Measurements from ENCODE around the gene MARCHF3.
"Not testable (repeated sequence)": the region's sequence is repeated elsewhere in the genome, so short reads cannot be mapped to it uniquely, and the experiment has no call there.

The MARCHF3 gene

DNA sequence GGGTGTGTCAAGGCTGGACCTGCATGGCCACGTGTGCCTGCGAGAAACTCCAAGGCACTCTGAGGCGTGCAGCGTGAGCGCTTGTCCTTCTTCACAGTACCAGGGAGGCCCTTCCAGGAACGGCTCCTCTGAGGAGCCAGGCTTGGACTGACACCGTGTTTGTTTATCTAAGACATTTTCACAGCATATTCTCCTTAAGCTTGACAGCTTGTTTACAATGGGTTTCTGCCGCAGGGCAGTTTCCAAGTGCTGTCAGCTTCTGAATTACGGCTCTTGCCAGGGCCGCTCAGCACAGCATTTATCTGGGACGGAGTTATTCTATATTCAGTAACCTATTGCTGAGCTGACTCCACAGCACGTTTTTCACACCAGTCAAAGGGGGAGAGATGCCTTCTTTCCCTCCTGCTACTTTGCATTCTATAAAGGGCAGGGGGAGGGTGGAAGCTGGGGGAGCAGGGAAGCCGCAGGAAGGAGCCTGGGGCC, 155.0 kb downstream of the MARCHF3 start:
- DNase-seq (ENCODE audit: low read depth): no peak

DNA sequence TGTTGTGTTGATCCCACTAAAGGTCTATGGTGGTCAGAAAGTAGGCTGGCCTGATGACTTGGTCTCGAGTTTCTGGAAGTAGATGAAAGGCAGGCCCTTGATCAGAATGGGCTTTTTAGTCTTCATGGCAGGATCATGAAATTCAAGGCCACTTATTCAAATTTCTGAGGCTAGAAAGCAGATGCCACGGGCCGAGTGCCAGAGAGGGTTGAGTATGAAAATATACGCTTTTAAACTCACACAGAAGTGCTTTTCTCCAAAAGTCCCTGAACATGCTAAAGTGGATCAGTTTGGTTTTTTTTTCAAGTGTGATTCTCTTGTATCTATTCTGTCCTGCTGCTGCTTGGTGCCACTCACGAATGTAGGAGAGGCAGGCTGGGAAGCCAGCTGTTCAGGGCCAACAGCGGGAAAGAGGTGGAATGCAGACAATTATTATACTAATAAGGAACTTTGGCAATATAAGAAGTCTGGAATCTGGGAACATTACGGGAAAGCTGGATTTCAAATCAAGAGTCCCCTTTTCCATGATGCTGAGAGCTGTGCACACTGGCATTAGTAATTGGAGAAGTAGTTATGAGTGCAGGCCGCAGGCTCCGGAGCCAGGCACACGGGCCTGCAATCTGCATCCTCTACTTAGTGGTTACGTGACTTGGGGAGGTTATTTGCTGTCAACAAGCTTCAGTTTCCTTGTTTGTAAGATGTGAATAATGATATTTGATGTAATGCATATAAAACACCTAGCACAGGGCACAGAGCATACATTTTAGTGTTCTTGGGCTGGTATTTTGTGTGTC, 157.6 kb downstream of the MARCHF3 start:
- no peak for DNase-seq (ENCODE audit: low read depth)

GRCh38 chr5:126871441-126871840, 158.9 kb downstream of the MARCHF3 start:
- no peak for DNase-seq (ENCODE audit: low read depth)

- no peak for DNase-seq (ENCODE audit: low read depth)
These were observed 161.3 kb downstream of the MARCHF3 start for GRCh38 chr5:126869005-126869451.

GRCh38 chr5:126868338-126869004, 161.9 kb downstream of the MARCHF3 start:
- DNase-seq (ENCODE audit: low read depth): no peak

DNA sequence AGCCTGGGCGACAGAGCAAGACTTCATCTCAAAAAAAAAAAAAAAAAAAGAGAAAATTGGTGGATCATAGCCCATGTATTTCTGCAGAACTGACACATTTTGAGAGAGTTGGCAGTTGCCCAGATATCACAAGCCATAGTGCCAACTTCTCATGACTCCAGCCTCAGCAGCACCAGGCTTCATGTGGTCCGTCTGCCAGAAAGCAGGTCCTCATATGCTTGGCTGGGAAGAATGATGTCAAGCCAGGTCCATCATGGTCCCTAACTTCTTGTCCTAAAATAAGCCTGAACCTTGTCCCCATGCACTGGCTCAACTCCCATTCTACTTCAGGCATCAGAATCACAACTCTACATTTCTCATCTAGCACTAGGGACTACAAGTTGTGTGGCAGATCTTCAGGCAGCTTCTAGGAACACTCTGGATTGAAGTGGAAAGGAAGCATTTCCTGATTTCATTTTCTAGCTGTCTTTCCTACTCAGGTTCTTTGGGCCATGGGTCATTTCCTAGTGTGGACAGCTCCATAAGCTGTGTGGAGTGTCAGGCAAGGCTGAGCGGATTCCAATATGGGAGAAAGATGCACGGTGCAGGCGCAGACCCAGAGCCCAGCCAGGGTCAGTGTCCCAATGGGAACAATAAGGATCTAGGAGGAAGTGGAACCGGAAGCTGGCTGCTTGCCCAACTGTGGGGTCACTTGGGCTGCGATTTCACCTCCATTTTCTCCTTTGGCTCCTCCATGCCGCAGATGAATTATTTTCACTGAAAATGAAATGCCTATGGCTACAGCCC, 163.3 kb downstream of the MARCHF3 start:
- no peak for DNase-seq (ENCODE audit: low read depth)

GRCh38 chr5:126865299-126865698, 165.1 kb downstream of the MARCHF3 start:
- peak; percentile 15 for DNase-seq (ENCODE audit: low read depth)

DNA sequence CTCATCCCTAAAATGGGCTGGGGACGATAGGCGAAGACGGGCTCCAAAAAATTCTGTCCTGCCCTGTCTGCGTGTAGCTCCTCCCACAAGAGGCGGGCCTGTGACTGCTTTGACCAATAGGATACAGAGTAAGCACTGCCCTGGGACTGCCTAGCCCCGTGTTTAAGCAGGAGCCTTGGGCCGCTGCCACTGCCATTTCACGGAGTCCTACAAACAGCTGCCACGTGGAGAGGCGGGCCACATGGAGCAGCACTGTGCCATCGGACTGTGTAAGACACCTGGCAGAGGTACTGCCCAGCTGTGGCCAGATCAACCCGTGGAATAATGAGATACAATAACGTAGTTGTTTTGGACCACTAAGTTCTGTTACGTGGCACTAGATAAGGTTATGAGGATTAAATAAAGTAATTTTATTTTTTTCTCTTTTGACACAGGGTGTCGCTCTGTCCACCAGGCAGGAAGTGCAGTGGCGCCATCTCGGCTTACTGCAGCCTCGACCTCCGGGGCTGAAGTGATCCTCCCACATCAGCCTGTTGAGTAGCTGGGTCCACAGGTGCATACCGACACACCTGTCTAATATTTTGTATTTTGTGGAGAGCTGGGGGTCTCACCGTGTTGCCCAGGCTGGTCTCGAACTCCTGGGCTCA, 166.2 kb downstream of the MARCHF3 start:
- DNase-seq (ENCODE audit: low read depth): no peak

DNA sequence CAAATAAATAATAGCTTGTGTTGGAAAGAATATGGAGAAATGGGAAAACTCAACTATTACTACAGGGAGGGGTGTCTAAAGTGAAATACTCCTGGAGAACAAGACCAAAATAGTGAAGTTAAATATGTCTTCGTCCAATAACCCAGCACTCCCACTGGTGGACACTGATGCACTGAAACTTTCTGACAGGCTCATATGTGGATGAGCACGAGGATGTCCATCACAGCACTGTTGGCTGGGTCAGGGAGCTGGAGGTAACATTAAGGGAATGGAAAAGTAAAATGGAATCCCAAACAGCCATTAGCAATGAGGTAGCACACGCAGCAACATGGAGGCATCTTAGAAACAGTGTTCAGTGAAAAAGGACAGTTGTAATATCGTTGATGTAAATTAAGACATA, 167.0 kb downstream of the MARCHF3 start:
- no peak for DNase-seq (ENCODE audit: low read depth)

GRCh38 chr5:126858441-126858840, 171.9 kb downstream of the MARCHF3 start:
- no peak for DNase-seq (ENCODE audit: low read depth)

DNA sequence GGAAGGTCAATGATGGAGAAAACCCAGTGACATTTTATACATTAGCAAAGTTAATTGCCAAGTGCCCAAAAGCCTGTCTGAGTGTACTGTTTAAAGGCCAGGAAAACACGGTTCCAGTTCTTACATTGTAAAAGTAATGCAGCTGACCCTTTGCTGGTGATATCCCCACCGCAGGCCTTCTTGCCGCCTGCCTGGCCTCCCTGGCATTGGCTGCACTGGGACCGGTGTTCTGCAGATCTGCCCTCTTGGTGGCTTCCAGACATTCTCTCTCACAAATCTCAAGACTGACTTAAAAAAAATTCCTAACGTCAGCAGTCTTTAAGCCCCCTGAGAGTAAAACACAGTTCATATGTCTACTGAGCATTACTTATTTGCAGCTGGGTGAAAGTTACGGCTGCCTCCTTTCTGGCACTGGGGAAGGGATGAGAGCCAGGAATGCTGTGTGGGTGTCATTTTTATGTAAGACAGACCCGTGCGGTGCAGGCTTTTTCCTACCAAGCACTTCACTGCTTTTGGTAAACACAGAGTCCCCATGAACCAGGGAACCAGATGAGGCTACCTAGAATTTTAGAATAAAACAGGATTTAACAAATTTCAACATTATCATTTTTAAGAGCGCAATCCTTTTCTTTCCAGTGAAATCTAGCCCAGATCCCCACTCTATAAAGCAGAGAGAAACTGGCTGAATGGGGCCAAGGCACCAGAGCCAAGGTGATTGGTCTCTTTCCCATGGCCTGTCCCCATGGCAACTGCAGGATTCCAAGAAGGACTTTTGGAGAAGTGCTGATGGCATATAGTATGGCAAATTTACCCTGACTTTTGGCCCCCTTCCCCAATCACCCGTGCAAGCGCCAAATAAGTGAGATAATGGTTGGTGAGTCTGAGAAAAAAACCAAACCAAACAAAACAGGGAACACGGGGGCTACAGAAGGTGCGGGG, 172.6 kb downstream of the MARCHF3 start:
- DNase-seq (ENCODE audit: low read depth): no peak

DNA sequence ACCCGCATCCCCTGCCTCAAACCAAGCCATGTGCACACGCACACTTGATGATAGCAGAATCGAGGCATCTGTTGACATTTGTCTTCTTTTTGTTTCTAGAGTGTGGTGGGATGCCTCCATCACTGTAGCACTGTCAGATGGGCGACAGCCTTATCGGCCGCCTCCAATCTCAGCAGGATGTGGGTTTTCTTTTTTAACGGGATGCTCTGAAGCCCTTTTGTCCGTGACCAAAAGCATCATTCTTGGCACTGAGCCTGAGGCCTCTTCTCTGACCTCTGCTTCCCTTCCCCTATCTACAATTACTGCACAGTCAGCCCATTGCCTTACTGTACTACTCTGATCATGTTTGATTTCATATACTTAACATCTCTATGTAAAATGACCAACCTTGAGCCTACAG, 175.1 kb downstream of the MARCHF3 start:
- DNase-seq (ENCODE audit: low read depth): no peak

DNA sequence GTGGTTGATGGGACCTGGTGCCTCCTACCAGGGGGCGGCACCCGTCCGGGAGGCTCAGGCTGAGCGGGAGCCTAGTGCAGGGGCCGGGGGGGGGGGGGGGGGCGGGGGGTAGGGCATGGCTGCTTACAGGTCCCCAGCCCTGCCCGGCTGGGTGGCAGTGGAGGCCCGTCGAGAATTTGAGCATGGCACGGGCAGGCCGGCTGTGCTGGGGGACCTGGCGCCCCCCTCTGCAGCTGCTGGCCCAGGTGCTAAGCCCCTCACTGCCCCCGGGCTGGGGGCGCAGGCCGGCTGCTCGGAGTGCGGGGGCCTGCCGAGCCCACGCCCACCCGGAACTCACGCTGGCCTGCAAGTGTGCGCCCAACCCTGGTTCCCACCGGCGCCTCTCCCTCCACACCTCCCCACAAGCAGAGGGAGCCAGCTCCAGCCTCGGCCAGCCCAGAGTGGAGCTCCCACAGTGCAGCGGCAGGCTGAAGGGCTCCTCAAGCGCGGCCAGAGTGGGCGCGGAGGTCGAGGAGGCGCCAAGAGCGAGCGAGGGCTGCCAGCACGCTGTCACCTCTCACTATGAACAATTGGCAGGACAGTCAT, 175.7 kb downstream of the MARCHF3 start:
- DNase-seq (ENCODE audit: low read depth): no peak

GRCh38 chr5:126853541-126854307, 176.6 kb downstream of the MARCHF3 start:
- DNase-seq (ENCODE audit: low read depth): not testable (repeated sequence)

DNA sequence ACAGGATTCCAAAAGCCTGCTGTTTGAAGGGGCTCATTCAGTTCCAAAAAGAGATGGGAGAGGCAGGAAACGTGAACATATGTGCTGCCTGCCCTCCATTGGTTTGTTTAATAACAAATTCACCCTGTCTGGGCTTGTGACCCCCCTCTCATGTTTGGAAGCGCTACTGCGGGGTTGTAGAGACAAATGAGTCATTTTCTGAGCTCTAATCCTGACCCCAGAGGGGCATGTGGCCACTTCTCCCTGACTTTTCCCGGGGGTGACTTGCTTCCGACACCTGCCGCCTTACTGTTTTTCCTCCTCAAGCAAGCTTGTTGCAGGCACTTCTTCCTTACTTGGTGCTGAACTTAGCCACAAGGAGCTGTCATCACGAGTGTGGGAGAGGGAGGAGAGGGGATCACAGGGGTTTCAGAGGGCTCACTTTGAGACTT, 177.5 kb downstream of the MARCHF3 start:
- no peak for DNase-seq (ENCODE audit: low read depth)

DNA sequence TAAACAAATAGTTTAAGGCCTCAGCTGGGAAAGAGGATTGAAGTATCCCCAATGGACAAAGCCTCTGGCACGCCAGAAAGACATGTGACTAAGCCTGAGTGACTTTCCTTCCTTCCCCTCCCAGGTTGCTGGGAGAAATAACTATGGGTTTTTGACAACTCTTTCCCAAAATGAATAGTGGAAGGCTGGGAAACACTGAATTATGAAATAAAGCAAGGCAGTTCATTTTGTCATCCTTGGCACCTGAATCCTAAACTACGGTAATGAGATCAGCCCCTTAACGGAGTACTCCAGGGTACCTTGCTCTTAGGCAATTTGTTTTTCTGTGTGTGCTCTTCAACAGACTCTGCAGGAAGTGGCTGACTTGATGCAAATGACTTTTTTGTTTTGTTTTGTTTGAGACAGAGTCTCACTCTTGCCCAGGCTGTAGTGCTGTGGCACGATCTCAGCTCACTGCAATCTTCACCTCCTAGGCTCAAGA, 178.2 kb downstream of the MARCHF3 start:
- no peak for DNase-seq (ENCODE audit: low read depth)

- DNase-seq (ENCODE audit: low read depth): no peak
These were observed 178.8 kb downstream of the MARCHF3 start for GRCh38 chr5:126851501-126852011.

DNA sequence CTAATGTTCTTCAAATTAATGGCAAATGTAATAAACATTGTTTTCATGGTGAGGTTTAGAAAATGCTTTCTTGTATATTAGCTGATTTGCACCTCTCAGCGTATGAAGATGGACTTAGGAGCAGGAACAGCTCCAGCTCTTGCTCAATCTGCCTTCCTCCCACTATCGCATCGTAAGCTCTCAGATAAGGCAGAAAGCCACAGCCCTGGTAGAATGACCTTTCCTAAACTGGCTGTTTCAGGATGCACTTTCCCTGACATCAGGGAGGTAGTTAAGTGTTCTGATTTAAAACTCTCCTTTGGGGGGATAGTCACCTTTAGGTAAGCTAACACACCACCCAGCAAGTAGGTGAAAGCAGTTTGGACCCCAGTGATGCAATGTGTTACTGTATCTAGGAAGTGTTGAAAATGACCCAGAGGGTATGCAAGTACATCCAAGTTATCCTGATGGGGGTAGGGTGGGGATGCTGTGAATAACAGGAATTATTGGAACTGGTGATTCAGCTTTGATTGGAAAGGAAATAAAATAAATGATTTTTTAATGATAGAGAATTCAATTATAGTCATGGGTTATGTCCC, 181.2 kb downstream of the MARCHF3 start:
- no peak for DNase-seq (ENCODE audit: low read depth)

DNA sequence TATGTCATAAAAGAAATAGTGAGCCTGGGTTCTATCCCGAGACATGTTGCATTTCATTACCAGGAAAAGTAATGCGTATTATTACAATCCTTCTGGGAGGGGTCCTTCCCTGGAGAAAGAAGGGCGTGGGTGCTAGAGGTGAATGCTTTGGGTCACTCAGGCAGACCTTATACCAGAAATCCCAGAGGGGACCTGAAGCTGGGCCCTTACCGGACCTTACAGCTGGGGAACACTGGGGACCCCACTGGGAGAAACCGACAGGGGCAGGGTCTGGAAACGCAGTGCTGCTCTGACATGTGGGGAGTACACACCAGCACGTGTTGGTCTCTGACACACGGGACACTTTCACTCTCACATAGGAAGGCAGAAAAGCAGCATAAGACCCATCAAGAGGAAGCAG, 182.1 kb downstream of the MARCHF3 start:
- no peak for DNase-seq (ENCODE audit: low read depth)

All from HS-5 (cell line).